ENCODE data around the gene USP54.
A peak's percentile ranks its signal among the peaks of the same experiment; 100 is the strongest.
"Not testable (repeated sequence)": the region's sequence is repeated elsewhere in the genome, so short reads cannot be mapped to it uniquely, and the experiment has no call there.

USP54 gene

GRCh38 chr10:73590881-73591799 is at the start of gene USP54:
Gene USP54 (minus strand): TSS chr10:73591342. CDS start chr10:73575658, 15,684 bp downstream.
- DNase-seq = no peak

- DNase-seq = peak; percentile 6
Observed at GRCh38 chr10:73639286-73639685, 48.1 kb upstream of the USP54 start.

GRCh38 chr10:73635781-73636180 is 44.6 kb upstream of the USP54 start:
- no peak for DNase-seq

GRCh38 chr10:73634421-73634820 is 43.3 kb upstream of the USP54 start:
- DNase-seq = no peak

GRCh38 chr10:73629165-73629564 is 38.0 kb upstream of the USP54 start:
- no peak for DNase-seq

GRCh38 chr10:73628405-73628804 is 37.3 kb upstream of the USP54 start:
- no peak for DNase-seq

- no peak for DNase-seq
Observed at GRCh38 chr10:73627300-73627699, 36.2 kb upstream of the USP54 start.

- DNase-seq = peak; percentile 90
Observed at GRCh38 chr10:73625884-73626752, 35.0 kb upstream of the USP54 start.

- DNase-seq = peak; percentile 37
Observed at GRCh38 chr10:73625004-73625883, 34.1 kb upstream of the USP54 start.

GRCh38 chr10:73623056-73623455 is 31.9 kb upstream of the USP54 start:
- no peak for DNase-seq

GRCh38 chr10:73620974-73621373 is 29.8 kb upstream of the USP54 start:
- DNase-seq = not testable (repeated sequence)

- DNase-seq = not testable (repeated sequence)
Observed at GRCh38 chr10:73617143-73617542, 26.0 kb upstream of the USP54 start.

GRCh38 chr10:73614720-73615119 is 23.6 kb upstream of the USP54 start:
- no peak for DNase-seq

GRCh38 chr10:73609116-73609515 is 18.0 kb upstream of the USP54 start:
- DNase-seq = no peak

GRCh38 chr10:73601486-73601921 is 10.4 kb upstream of the USP54 start:
- DNase-seq = peak; percentile 76

GRCh38 chr10:73597346-73597745 is 6.2 kb upstream of the USP54 start:
- no peak for DNase-seq

GRCh38 chr10:73593812-73594211 is 2.7 kb upstream of the USP54 start:
- DNase-seq = no peak

- DNase-seq = no peak
Observed at GRCh38 chr10:73593110-73593509, 2.0 kb upstream of the USP54 start.

- DNase-seq = peak; percentile 8
Observed at GRCh38 chr10:73591935-73592699, 975 bp upstream of the USP54 start.

- DNase-seq = no peak
Observed at GRCh38 chr10:73589563-73590126, 1.5 kb downstream of the USP54 start.

GRCh38 chr10:73588656-73589055 is 2.5 kb downstream of the USP54 start:
- no peak for DNase-seq

Measured in DMS79 (cell line).